K562 (cell line): ENCODE measurements around the gene SERP1. TPM values are rescaled to one million over a fixed set of nuclear protein-coding genes. Genes with fewer than 3 reads are reported as not detected.

Experiments
- FOXA1 ChIP-seq: fragments of 450-650 bp; IDR thresholded peaks from 2 replicates; pipeline ENCODE4 v1.6.1; 2016; ENCODE audit warnings: mild to moderate bottlenecking, borderline replicate concordance
- FOXK1 ChIP-seq: sonication (generic); formaldehyde crosslinking; IDR thresholded peaks from 2 replicates; pipeline ENCODE4 v1.8.0; 2022; ENCODE audit warnings: missing genetic modification reagents, mild to moderate bottlenecking, borderline replicate concordance
- FOXM1 ChIP-seq, 2 experiments: fragments of 450-650 bp in 1 of 2; sonication (generic) in 1 of 2; formaldehyde crosslinking in 1 of 2; IDR thresholded peaks; 2 replicates each; pipeline versions ENCODE4 v1.6.1 to v1.9.0; 2017 to 2022; ENCODE audit warnings: low read depth in 2 of 2, mild to moderate bottlenecking in 2 of 2, missing genetic modification reagents in 1 of 2, moderate library complexity in 1 of 2
- LCOR ChIP-seq: sonication (generic); formaldehyde crosslinking; IDR thresholded peaks from 2 replicates; pipeline ENCODE4 v1.8.0; 2022; ENCODE audit warnings: mild to moderate bottlenecking, missing genetic modification reagents
- RBM34 ChIP-seq: fragments of 200-400 bp; formaldehyde crosslinking; IDR thresholded peaks from 2 replicates; pipeline ENCODE4 v1.6.1; 2018; ENCODE audit warnings: low read length, borderline replicate concordance; ENCODE audit not compliant: insufficient read depth
- RBM39 ChIP-seq: fragments of 200-400 bp; formaldehyde crosslinking; optimal IDR thresholded peaks from 2 replicates; pipeline ENCODE3; 2018; ENCODE audit warnings: low read depth, low read length
- ZNF165 ChIP-seq: fragments of 250-450 bp; sonication (Bioruptor Pico); IDR thresholded peaks from 2 replicates; pipeline ENCODE4 v1.4.0; 2020; ENCODE audit warnings: borderline replicate concordance
- ZNF318 ChIP-seq, 2 experiments: fragments of 450-650 bp; IDR thresholded peaks; 2 replicates each; pipeline ENCODE4 v1.6.1; 2016; ENCODE audit warnings: mild to moderate bottlenecking in 2 of 2, borderline replicate concordance in 1 of 2, low read depth in 1 of 2, moderate library complexity in 1 of 2
- ZNF592 ChIP-seq: fragments of 450-650 bp; IDR thresholded peaks from 2 replicates; pipeline ENCODE4 v1.6.1; 2017; ENCODE audit warnings: antibody characterized with exemption, mild to moderate bottlenecking
- ZNF780A ChIP-seq: fragments of 250-450 bp; sonication (Bioruptor Pico); IDR thresholded peaks from 2 replicates; pipeline ENCODE4 v1.5.0; 2021; ENCODE audit warnings: mild to moderate bottlenecking
- polyA plus RNA-seq, 8 experiments: library from polyadenylated mRNA; depleted of rRNA in 4 of 8; stranded (reverse) in 5 of 8; unstranded in 3 of 8; fragments of >200 nt; fragmentation: Nextera tagmentation in 2 of 8; fragmentation: Illumina TruSeq in 1 of 8; extraction: Ambion mirVana in 2 of 8; extraction: Trizol in 1 of 8; gene quantifications; 2 replicates each; pipeline versions ENCODE4 v1.2.1 to v1.2.3, GENCODE V29; 2011 to 2014; ENCODE audit warnings: inconsistent platforms in 1 of 8, missing spikeins in 1 of 8
- total RNA-seq, 7 experiments: library from RNA; depleted of rRNA in 6 of 7; stranded (reverse); fragments of >200 nt in 6 of 7; fragmentation: Illumina TruSeq in 2 of 7; extraction: Trizol in 2 of 7; gene quantifications; 2 replicates each; pipeline versions ENCODE4 v1.2.1 to v1.2.3, GENCODE V29; 2011 to 2021; ENCODE audit warnings: low replicate concordance in 1 of 7
- TF ChIP-seq, protein P1 (sequence below): fragments of 450-650 bp; IDR thresholded peaks from 2 replicates; pipeline ENCODE4 v1.6.1; 2016; ENCODE audit warnings: mild to moderate bottlenecking

The SERP1 gene
- total and polyA plus RNA-seq, 9 of the 15 experiments (the other 6 are each of a cell fraction or from before 2014, with no cell fraction given): 38.6 to 443 (median 121) TPM

GRCh38 chr3:150546226-150547044 lies at the start of gene SERP1, which contains the start of gene EIF2A (continued):
- TF ChIP-seq, protein P1, sequence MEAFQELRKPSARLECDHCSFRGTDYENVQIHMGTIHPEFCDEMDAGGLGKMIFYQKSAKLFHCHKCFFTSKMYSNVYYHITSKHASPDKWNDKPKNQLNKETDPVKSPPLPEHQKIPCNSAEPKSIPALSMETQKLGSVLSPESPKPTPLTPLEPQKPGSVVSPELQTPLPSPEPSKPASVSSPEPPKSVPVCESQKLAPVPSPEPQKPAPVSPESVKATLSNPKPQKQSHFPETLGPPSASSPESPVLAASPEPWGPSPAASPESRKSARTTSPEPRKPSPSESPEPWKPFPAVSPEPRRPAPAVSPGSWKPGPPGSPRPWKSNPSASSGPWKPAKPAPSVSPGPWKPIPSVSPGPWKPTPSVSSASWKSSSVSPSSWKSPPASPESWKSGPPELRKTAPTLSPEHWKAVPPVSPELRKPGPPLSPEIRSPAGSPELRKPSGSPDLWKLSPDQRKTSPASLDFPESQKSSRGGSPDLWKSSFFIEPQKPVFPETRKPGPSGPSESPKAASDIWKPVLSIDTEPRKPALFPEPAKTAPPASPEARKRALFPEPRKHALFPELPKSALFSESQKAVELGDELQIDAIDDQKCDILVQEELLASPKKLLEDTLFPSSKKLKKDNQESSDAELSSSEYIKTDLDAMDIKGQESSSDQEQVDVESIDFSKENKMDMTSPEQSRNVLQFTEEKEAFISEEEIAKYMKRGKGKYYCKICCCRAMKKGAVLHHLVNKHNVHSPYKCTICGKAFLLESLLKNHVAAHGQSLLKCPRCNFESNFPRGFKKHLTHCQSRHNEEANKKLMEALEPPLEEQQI: no peak
- no peak for TF ChIP-seq ZNF780A
- no peak for TF ChIP-seq FOXM1 (IDR thresholded peaks at IDR 0.05; ENCODE audit: low read depth)
- TF ChIP-seq FOXM1 (CRISPR knock-in tag; IDR thresholded peaks at IDR 0.05; ENCODE audit: low read depth): no peak
- no peak for TF ChIP-seq ZNF165 (CRISPR knock-in tag)
- TF ChIP-seq RBM39: peak; percentile 90
- no peak for TF ChIP-seq ZNF592
- TF ChIP-seq RBM34: no peak
- TF ChIP-seq ZNF318 (IDR thresholded peaks at IDR 0.05; ENCODE audit: borderline replicate concordance in 1 of 2, low read depth in 1 of 2): peak in 1 of 2 experiments; percentile 52; a peak in 1 of 4 replicates
- peak; percentile 27; the same call in 1 of the 2 replicates for TF ChIP-seq LCOR
- peak; percentile 82; the same call in 1 of the 2 replicates for TF ChIP-seq FOXK1 (CRISPR knock-in tag)
- TF ChIP-seq FOXA1: no peak
